ENCODE data around the gene SYTL3.
"Not testable (repeated sequence)": the region's sequence is repeated elsewhere in the genome, so short reads cannot be mapped to it uniquely, and the experiment has no call there.

Gene SYTL3

DNA sequence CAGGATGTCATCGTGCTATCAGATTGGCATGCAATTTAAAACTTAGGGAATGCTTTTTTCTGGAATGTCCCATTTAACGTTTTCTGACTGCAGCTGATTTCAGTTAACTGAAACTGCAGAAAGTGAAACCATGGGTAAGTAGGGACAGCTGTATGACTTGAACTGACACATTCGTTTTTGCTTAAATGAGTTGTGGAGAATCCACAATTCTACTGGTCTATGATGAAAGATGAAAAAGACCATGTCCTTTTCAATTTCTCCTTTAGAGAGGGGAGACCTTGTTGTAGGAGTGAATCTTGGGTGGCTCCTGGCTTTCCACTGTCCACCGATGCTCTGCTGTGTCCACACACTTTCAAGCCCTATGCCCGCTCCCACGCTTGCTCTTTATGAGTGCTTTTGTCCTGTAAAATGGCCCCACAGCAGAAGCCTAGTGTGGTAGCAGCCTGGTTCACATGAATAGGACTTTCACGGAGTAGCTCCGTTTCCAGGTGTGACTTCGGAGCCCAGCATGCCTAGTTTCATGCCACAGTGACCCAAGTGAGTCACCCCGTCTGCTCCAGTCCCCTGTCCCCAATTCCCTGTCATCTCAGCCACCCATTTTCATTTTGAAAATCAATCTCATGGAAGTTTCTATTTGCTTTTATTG is 27.2 kb upstream of the SYTL3 start:
- DNase-seq = no peak

DNA sequence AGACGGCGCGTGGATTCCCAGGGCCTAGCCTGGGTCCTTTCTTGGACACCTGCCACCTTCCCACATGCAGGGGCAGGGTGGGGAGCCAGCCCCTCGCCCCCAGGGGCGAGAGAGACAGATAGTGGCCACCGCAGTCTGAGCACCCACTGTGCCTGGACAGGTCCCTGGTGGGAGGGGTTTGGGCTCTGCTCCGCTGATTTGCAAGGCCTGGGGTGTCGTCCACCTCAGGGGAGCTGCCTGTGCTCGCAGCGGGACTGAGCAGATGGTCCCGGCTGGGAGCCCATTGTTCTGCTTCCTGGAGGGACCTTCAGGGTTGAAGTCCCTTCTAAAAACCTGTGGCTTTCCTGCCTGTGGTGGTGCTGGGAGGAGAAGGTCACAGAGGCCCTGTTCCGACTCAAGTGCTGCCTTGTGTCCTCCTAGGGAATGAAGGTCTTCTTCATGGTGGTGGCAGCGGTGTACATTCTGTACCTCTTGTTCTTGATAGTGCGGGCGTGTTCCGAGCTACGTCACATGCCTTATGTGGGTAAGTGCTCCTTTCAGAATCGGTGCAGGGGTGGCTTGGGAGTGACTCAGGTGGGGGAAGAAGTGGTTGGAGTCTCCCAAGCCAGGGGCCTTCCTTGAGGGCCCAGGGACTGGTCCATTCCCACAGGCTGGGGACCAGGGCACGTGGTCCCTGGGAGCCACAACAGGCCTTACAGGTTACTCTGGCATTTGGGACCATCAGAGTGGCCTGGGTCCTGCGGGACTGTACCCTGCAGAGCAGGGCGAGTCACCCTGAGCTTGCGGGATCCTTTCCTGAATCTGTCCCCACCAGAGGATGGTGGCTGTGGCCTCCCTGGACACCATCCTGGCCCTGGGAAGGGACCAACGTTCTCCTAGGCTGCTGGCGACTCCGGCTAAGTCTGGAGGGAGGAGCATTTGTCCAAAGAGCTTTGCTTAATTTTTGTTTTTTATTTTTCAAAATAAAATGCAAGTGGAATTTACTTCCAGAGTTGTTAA is 24.9 kb upstream of the SYTL3 start:
- DNase-seq = no peak

- no peak for DNase-seq
Measured at GRCh38 chr6:158625881-158626305, 24.0 kb upstream of the SYTL3 start.

DNA sequence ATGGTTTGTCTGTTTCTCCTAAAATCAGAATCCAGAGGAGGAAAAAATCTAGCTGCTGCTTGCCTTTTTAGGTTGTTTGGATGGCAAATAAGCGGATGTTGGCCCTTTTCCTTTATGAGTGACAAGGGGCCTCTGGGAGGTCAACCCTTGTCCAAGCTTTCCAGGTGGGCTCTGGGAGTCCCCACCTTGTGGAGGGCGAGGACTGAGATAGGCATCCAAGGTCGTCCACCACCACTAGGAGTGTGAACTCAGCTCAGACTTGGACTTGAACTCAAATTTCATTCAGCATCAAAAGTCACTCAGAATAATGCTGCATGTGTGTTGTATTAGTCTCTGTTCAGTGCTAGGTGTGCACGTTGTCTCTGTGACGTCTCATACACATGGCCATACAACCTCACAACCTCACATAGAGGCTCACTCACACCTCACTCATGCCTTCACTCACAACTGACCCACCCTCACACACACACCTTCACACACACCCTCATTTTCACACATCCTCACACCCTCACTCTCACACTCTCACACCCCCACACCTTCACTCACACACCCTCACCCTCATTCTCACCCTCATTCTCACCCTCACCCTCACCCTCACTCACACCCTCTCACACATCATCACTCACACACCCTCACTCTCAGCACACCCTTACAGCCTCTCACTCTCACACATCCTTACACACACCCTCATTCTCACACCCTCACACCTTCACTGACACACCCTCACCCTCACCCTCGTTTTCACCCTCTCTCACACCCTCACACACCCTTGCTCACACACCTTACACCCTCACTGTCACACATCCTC is 23.3 kb upstream of the SYTL3 start:
- no peak for DNase-seq

DNA sequence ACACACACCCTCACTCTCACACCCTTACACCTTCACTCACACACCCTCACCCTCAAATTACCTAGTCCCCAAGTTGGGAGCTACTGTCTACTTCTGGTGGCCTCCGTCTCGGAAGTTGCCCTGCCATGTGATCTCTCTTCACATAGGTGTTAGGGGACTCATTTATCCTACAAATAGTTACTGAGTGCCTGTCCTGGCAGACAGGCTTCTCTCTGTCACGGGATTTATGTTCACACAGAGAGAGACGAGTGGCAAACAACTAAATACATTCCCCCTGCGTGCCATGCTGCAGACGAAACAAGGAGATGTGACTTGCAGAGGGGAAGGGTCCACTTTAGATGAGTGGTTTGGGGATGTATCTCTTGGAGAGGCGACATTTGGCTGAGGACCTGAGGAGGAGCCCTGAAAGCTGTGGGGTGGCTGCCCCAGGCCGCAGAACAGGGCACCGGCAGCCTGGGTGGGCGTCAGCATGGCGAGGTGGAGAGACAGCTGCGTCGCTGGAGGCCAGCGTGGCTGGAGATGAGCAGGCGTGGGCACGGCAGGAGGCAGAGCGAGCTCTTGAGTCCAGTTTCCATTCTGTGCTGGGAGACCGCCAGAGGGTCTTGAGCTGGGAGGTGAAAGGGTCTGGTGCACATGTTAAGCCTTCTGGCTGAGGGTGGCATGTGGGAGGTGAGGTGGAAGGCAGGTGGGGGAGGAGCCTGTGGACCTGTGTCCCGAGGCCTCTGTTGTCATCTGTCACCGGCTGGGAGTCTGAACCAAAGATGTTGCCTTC is 22.5 kb upstream of the SYTL3 start:
- no peak for DNase-seq

- DNase-seq = no peak
Measured at GRCh38 chr6:158627940-158628211, 22.0 kb upstream of the SYTL3 start.

GRCh38 chr6:158628542-158628941 is 21.3 kb upstream of the SYTL3 start:
- no peak for DNase-seq

- peak; percentile 38 for DNase-seq
Measured at GRCh38 chr6:158629367-158630221, 20.3 kb upstream of the SYTL3 start.

- no peak for DNase-seq
Measured at GRCh38 chr6:158630938-158631616, 18.8 kb upstream of the SYTL3 start.

- no peak for DNase-seq
Measured at GRCh38 chr6:158631678-158632537, 17.9 kb upstream of the SYTL3 start.

GRCh38 chr6:158632538-158633119 is 17.2 kb upstream of the SYTL3 start:
- DNase-seq = not testable (repeated sequence)

DNA sequence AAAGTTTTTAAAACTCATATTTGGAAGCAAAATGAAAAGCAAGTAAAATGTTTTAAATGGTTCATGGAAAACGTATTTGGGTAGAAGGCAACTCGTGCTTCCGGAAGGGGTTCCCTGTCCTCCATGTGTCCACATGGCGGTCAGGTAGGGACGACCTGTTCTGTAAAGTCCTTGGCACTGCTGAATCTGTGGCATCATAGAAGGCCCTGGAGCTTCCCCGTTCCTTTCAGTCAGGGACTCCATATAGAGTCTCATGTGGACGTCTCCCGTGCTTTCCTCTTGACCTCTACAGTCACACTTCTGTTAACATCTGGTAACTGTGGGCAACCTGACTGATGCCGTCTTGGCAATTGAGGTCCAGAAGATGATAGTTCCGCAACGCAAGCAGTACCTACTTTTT is 16.7 kb upstream of the SYTL3 start:
- no peak for DNase-seq

- DNase-seq = no peak
Measured at GRCh38 chr6:158634695-158635426, 15.0 kb upstream of the SYTL3 start.

DNA sequence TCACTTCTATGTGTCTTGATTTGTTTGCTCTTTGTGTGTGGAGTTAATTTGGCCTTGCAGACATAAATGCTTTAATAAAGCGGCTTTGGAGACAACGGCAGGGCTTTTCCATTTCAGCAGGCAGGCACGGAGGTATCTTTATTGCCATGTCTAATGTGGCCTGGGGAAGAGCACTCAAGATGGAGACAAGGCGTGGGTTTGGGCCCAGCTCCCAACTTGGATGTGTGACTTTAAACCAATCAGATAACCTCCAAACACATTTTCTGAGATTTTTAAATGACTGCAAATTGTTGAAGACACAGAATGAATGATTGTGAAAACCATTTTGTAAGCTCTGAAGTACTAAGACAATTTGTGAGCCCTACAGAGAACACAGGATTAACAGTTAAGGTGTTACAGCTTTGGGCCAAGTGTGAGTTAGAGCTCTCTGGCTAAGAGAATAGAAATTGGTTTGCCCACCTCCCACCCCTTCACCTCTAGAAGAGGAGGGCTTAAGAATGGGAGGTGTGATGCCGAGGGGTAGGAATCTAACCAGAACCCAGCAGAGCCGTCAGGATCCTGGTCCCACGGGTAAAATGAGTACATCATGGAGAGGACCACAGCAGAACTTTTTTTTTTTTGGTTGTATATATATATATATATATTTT is 14.3 kb upstream of the SYTL3 start:
- DNase-seq = no peak

- DNase-seq = no peak
Measured at GRCh38 chr6:158636778-158637177, 13.1 kb upstream of the SYTL3 start.

- DNase-seq = no peak
Measured at GRCh38 chr6:158638324-158638854, 11.5 kb upstream of the SYTL3 start.

- no peak for DNase-seq
Measured at GRCh38 chr6:158639056-158639455, 10.8 kb upstream of the SYTL3 start.

- no peak for DNase-seq
Measured at GRCh38 chr6:158640519-158640918, 9.3 kb upstream of the SYTL3 start.
